CD14-positive monocyte (primary cell): ENCODE measurements around the gene VSTM2L. TPM values are rescaled to one million over a fixed set of nuclear protein-coding genes. Genes with fewer than 3 reads are reported as not detected.

Experiments used
- DNase-seq, 3 donors: peaks; one replicate each; pipeline ENCODE4 v3.0.0-alpha.2; 2011 to 2022
- H2AFZ ChIP-seq: 2 replicates; pipeline ENCODE4 v1.6.0; 2012; ENCODE audit warnings: mild to moderate bottlenecking, low read depth, low read length, inconsistent platforms; ENCODE audit not compliant: insufficient read depth, poor library complexity, severe bottlenecking
- H3K27ac ChIP-seq, 2 donors: 1 replicate in 1 of 2; 2 replicates in 1 of 2; pipeline ENCODE4 v1.5.1; 2012 to 2013; ENCODE audit warnings: low read length in 2 of 2, control low read depth in 1 of 2, inconsistent platforms in 1 of 2, low read depth in 1 of 2, mild to moderate bottlenecking in 1 of 2
- H3K27me3 ChIP-seq, 2 donors: one replicate each; pipeline versions ENCODE4 v1.6.0 to v1.6.1; 2011 to 2013; ENCODE audit warnings: low read length in 2 of 2; ENCODE audit not compliant: control insufficient read depth in 2 of 2, insufficient read depth in 2 of 2
- H3K36me3 ChIP-seq, 2 donors: replicated peaks in 1 of 2; 1 replicate in 1 of 2; 2 replicates in 1 of 2; pipeline versions ENCODE4 v1.5.1 to v1.6.1; 2012 to 2013; ENCODE audit warnings: low read length in 2 of 2, control low read depth in 1 of 2, inconsistent platforms in 1 of 2, mild to moderate bottlenecking in 1 of 2; ENCODE audit not compliant: insufficient read depth in 2 of 2, control insufficient read depth in 1 of 2
- H3K4me1 ChIP-seq, 2 donors: 1 replicate in 1 of 2; 2 replicates in 1 of 2; pipeline versions ENCODE4 v1.5.1 to v1.6.1; 2012 to 2013; ENCODE audit warnings: low read length in 2 of 2, control low read depth in 1 of 2, inconsistent platforms in 1 of 2, mild to moderate bottlenecking in 1 of 2, moderate library complexity in 1 of 2; ENCODE audit not compliant: insufficient read depth in 2 of 2, control insufficient read depth in 1 of 2
- H3K4me2 ChIP-seq: replicated peaks from 2 replicates; pipeline ENCODE3; 2012; ENCODE audit warnings: low read length, moderate library complexity, mild to moderate bottlenecking; ENCODE audit not compliant: poor library complexity, severe bottlenecking; ENCODE audit errors: extremely low read depth
- H3K4me3 ChIP-seq, 3 experiments: fragments of 200-600 bp in 1 of 3; sonication (generic) in 1 of 3; replicated peaks in 1 of 3; 1 replicate in 2 of 3; 2 replicates in 1 of 3; pipeline ENCODE4 v1.5.1; 2011 to 2013; ENCODE audit warnings: low read length in 3 of 3, mild to moderate bottlenecking in 3 of 3, control low read depth in 2 of 3, low read depth in 2 of 3, inconsistent platforms in 1 of 3, moderate library complexity in 1 of 3
- H3K79me2 ChIP-seq: 2 replicates; pipeline ENCODE4 v1.6.0; 2012; ENCODE audit warnings: mild to moderate bottlenecking, control low read depth, inconsistent platforms, low read length, moderate library complexity; ENCODE audit not compliant: insufficient read depth
- H3K9ac ChIP-seq: 2 replicates; pipeline ENCODE4 v1.6.0; 2017; ENCODE audit warnings: low read length, mild to moderate bottlenecking; ENCODE audit not compliant: insufficient read depth, poor library complexity, severe bottlenecking
- H3K9me3 ChIP-seq, 2 donors: replicated peaks in 1 of 2; 1 replicate in 1 of 2; 2 replicates in 1 of 2; pipeline versions ENCODE4 v1.5.1 to v1.6.1; 2012 to 2013; ENCODE audit warnings: low read length in 2 of 2, control low read depth in 1 of 2; ENCODE audit not compliant: control insufficient read depth in 1 of 2, insufficient read depth in 1 of 2
- H4K20me1 ChIP-seq: 2 replicates; pipeline ENCODE4 v1.6.0; 2012; ENCODE audit warnings: mild to moderate bottlenecking, low read length, control low read depth, moderate library complexity; ENCODE audit not compliant: insufficient read depth
- H3K27ac Mint-ChIP-seq, 7 donors: one replicate each; pipeline ENCODE4 v1.8.0; 2020; ENCODE audit warnings: mild to moderate bottlenecking in 7 of 7, mixed read lengths in 7 of 7, moderate library complexity in 6 of 7, inconsistent platforms in 2 of 7
- H3K27me3 Mint-ChIP-seq, 3 donors: one replicate each; pipeline ENCODE4 v1.8.0; 2021 to 2022; ENCODE audit warnings: low read depth in 3 of 3, mild to moderate bottlenecking in 3 of 3, mixed read lengths in 3 of 3, moderate library complexity in 3 of 3, inconsistent platforms in 1 of 3
- H3K36me3 Mint-ChIP-seq, 2 donors: one replicate each; pipeline ENCODE4 v1.8.0; 2020; ENCODE audit warnings: mixed read lengths in 2 of 2, inconsistent platforms in 1 of 2, mild to moderate bottlenecking in 1 of 2
- H3K4me1 Mint-ChIP-seq: one replicate; pipeline ENCODE4 v1.8.0; 2020; ENCODE audit warnings: mild to moderate bottlenecking, mixed read lengths
- H3K4me3 Mint-ChIP-seq, 2 donors: one replicate each; pipeline ENCODE4 v1.8.0; 2020; ENCODE audit warnings: mild to moderate bottlenecking in 2 of 2, mixed read lengths in 2 of 2, moderate library complexity in 1 of 2
- H3K9me3 Mint-ChIP-seq, 7 donors: one replicate each; pipeline ENCODE4 v1.8.0; 2020 to 2022; ENCODE audit warnings: mixed read lengths in 7 of 7, mild to moderate bottlenecking in 6 of 7, moderate library complexity in 6 of 7, inconsistent platforms in 2 of 7
- CTCF ChIP-seq: fragments of 200-600 bp; IDR thresholded peaks from one replicate; pipeline ENCODE4 v1.8.0; 2022; ENCODE audit warnings: antibody characterized with exemption, mild to moderate bottlenecking
- WGBS: methylation state at CpG from one replicate; pipeline ENCODE4 v1.1.5; 2013; ENCODE audit warnings: missing lambda C conversion rate; ENCODE audit not compliant: insufficient coverage; 5-methylcytosine and 5-hydroxymethylcytosine counted together
- intact Hi-C, 2 donors: fragments of 100-400 bp; cut with micrococcal nuclease; formaldehyde crosslinking; loops; one replicate each; pipeline versions ENCODE4 v1.15.0 to v1.15.1; 2023
- polyA plus RNA-seq, 3 donors: library from polyadenylated mRNA; depleted of rRNA in 1 of 3; unstranded in 2 of 3; stranded (reverse) in 1 of 3; fragments of 300-500 nt in 2 of 3; fragments of >200 nt in 1 of 3; fragmentation: Illumina TruSeq in 2 of 3; gene quantifications; 1 replicate in 2 of 3; 2 replicates in 1 of 3; pipeline ENCODE4 v1.2.3, GENCODE V29; 2012 to 2021

Gene VSTM2L
- polyA plus RNA-seq, 3 donors, result not detected

- no peaks in the 10 kb centered on the region for H3K79me2 ChIP-seq
- no peaks in the 10 kb centered on the region for H3K36me3 ChIP-seq
- H3K9me3 Mint-ChIP-seq, result no peaks in the 10 kb centered on the region
- DNase-seq, result no peak
- no peak overlapping the region for H3K27ac ChIP-seq
- H2AFZ ChIP-seq, result no peak overlapping the region
- no peaks in the 10 kb centered on the region for H3K27me3 ChIP-seq
- no peaks in the 10 kb centered on the region for H3K36me3 Mint-ChIP-seq
- no peaks in the 10 kb centered on the region for H3K4me1 Mint-ChIP-seq
- no peaks in the 10 kb centered on the region for H3K4me1 ChIP-seq
- WGBS, result 95% methylated on average over 7 of the region's 8 CpGs
- no peak overlapping the region for H3K27ac Mint-ChIP-seq
- H4K20me1 ChIP-seq, result no peaks in the 10 kb centered on the region
- no peak overlapping the region for H3K9ac ChIP-seq
- peaks cover 2 to 6% (median 4%) of the 10 kb centered on the region in 3 donors for H3K27me3 Mint-ChIP-seq
- intact Hi-C loops, result no loop called here
- no peaks in the 10 kb centered on the region for H3K9me3 ChIP-seq
- no peak overlapping the region for H3K4me2 ChIP-seq
- H3K4me3 ChIP-seq, result no peak overlapping the region
- TF ChIP-seq CTCF, result no peak
- H3K4me3 Mint-ChIP-seq, result no peak overlapping the region
Observed at GRCh38 chr20:37936451-37936850, 33.5 kb downstream of the VSTM2L start.

- no peak for DNase-seq
- Mint-ChIP-seq H3K4me3 (no peak overlapping the region), H3K27ac (no peak overlapping the region), H3K36me3 (no peaks in the 10 kb centered on the region), H3K9me3 (peaks cover 0 to 3% (median 0%) of the 10 kb centered on the region in 7 donors), H3K4me1 (no peaks in the 10 kb centered on the region), H3K27me3 (peaks cover 1 to 8% (median 4%) of the 10 kb centered on the region in 3 donors)
- 100% methylated on average over 3 of the region's 4 CpGs for WGBS
- H2AFZ ChIP-seq, result no peak overlapping the region
- no peak overlapping the region for H3K27ac ChIP-seq
- no peak overlapping the region for H3K4me3 ChIP-seq
- H3K9ac ChIP-seq, result no peak overlapping the region
- H3K4me1 ChIP-seq, result no peaks in the 10 kb centered on the region
- H3K9me3 ChIP-seq, result no peaks in the 10 kb centered on the region
- no peaks in the 10 kb centered on the region for H3K36me3 ChIP-seq
- intact Hi-C loops, result no loop called here
- no peak for TF ChIP-seq CTCF
- no peaks in the 10 kb centered on the region for H3K27me3 ChIP-seq
- no peaks in the 10 kb centered on the region for H4K20me1 ChIP-seq
- no peak overlapping the region for H3K4me2 ChIP-seq
- H3K79me2 ChIP-seq, result no peaks in the 10 kb centered on the region
Observed at GRCh38 chr20:37937686-37938085, 34.8 kb downstream of the VSTM2L start.
